SU-DHL-6 (cell line): ENCODE measurements around the gene ZCCHC8.

Experiments
- H2AFZ ChIP-seq: fragments of 200-600 bp; sonication (generic); 2 replicates; pipeline ENCODE4 v1.6.1; 2014; ENCODE audit warnings: low read depth, mild to moderate bottlenecking, moderate library complexity, mixed read lengths, antibody characterized with exemption, low read length; ENCODE audit not compliant: severe bottlenecking
- H3F3A ChIP-seq: fragments of 200-600 bp; shearing (Covaris generic); 2 replicates; pipeline ENCODE4 v1.6.0; 2016; ENCODE audit warnings: antibody characterized with exemption, mild to moderate bottlenecking; ENCODE audit not compliant: insufficient read depth
- H3K27ac ChIP-seq: fragments of 200-600 bp; sonication (generic); 2 replicates; pipeline ENCODE4 v1.5.1; 2016; ENCODE audit warnings: low read depth, mild to moderate bottlenecking, low read length, moderate library complexity, mixed read lengths
- H3K27me3 ChIP-seq: fragments of 200-600 bp; sonication (generic), shearing (Covaris generic); 2 replicates; pipeline ENCODE4 v1.6.0; 2014; ENCODE audit warnings: mild to moderate bottlenecking, low read length
- H3K36me3 ChIP-seq: fragments of 200-600 bp; sonication (generic); 2 replicates; pipeline ENCODE4 v1.6.1; 2014; ENCODE audit warnings: mild to moderate bottlenecking, low read length, mixed read lengths
- H3K4me2 ChIP-seq: fragments of 300-600, 200-600 bp; shearing (Covaris generic), sonication (generic); 2 replicates; pipeline ENCODE4 v1.6.0; 2014; ENCODE audit warnings: low read length, low read depth, mild to moderate bottlenecking; ENCODE audit not compliant: poor library complexity, severe bottlenecking
- H3K4me3 ChIP-seq: fragments of 200-600 bp; sonication (generic); 2 replicates; pipeline ENCODE4 v1.5.1; 2014; ENCODE audit warnings: antibody characterized with exemption, low read length, mild to moderate bottlenecking, mixed read lengths; ENCODE audit not compliant: insufficient read depth, poor library complexity, severe bottlenecking
- H3K79me2 ChIP-seq: fragments of 200-600 bp; sonication (generic); 2 replicates; pipeline ENCODE4 v1.6.1; 2014; ENCODE audit warnings: mild to moderate bottlenecking, low read length, moderate library complexity; ENCODE audit not compliant: insufficient read depth
- H3K9ac ChIP-seq: fragments of 200-600 bp; sonication (generic); 2 replicates; pipeline ENCODE4 v1.7.0; 2014; ENCODE audit warnings: mild to moderate bottlenecking, low read length
- H3K9me2 ChIP-seq: fragments of 200-600 bp; sonication (generic); replicated peaks from 2 replicates; pipeline ENCODE4 v1.6.1; 2014; ENCODE audit warnings: low read length; ENCODE audit not compliant: insufficient read depth
- H3K9me3 ChIP-seq: fragments of 200-600 bp; sonication (generic); 2 replicates; pipeline ENCODE4 v1.6.1; 2014; ENCODE audit warnings: low read length, mixed read lengths; ENCODE audit not compliant: insufficient read depth
- H4K20me1 ChIP-seq: fragments of 200-600 bp; sonication (generic); 2 replicates; pipeline ENCODE4 v1.6.1; 2014; ENCODE audit warnings: low read depth, mild to moderate bottlenecking, antibody characterized with exemption, low read length, moderate library complexity, mixed read lengths
- EZH2phosphoT487 ChIP-seq: fragments of 200-600 bp; sonication (generic), shearing (Covaris generic); conservative IDR thresholded peaks from 2 replicates; pipeline ENCODE4 v1.6.1; 2018; ENCODE audit warnings: mild to moderate bottlenecking, antibody characterized with exemption, low read length, moderate library complexity, mixed read lengths
- TF ChIP-seq, protein P1 (sequence below): fragments of 200-600 bp; sonication (generic); IDR thresholded peaks from one replicate; pipeline ENCODE4 v1.5.1; 2017; ENCODE audit warnings: antibody characterized with exemption, mild to moderate bottlenecking, low read length, moderate library complexity; ENCODE audit not compliant: insufficient read depth, poor library complexity, severe bottlenecking

ZCCHC8 gene

DNA sequence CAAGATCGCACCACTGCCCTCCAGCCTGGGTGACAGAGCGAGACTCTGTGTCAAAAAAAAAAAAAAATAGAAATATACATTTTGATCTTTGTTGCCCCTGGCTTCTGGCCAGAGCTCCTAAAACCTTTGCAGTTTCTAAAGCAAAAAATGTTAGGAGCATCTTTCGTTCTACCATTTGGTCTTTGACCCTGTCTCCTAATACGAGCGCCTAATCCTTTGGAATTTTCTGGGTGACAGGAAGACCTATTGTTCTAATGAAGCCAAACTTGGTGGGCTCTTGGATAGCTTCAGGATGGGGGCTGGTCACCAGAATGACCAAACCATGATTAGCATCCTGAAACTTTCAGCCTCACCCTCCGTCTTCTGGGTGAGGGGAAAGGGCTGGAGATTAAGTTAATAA lies 46.0 kb downstream of the ZCCHC8 start:
- no peaks in the 10 kb centered on the region for H3K79me2 ChIP-seq
- H3K36me3 ChIP-seq: no peaks in the 10 kb centered on the region
- H2AFZ ChIP-seq: no peak overlapping the region
- H3K9ac ChIP-seq: no peak overlapping the region
- no peaks in the 10 kb centered on the region for H3K9me3 ChIP-seq
- H3F3A ChIP-seq: no peaks in the 10 kb centered on the region
- TF ChIP-seq EZH2phosphoT487: no peak
- TF ChIP-seq, protein P1, sequence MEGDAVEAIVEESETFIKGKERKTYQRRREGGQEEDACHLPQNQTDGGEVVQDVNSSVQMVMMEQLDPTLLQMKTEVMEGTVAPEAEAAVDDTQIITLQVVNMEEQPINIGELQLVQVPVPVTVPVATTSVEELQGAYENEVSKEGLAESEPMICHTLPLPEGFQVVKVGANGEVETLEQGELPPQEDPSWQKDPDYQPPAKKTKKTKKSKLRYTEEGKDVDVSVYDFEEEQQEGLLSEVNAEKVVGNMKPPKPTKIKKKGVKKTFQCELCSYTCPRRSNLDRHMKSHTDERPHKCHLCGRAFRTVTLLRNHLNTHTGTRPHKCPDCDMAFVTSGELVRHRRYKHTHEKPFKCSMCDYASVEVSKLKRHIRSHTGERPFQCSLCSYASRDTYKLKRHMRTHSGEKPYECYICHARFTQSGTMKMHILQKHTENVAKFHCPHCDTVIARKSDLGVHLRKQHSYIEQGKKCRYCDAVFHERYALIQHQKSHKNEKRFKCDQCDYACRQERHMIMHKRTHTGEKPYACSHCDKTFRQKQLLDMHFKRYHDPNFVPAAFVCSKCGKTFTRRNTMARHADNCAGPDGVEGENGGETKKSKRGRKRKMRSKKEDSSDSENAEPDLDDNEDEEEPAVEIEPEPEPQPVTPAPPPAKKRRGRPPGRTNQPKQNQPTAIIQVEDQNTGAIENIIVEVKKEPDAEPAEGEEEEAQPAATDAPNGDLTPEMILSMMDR: no peak
- no peaks in the 10 kb centered on the region for H4K20me1 ChIP-seq
- no peaks in the 10 kb centered on the region for H3K9me2 ChIP-seq
- no peak overlapping the region for H3K4me3 ChIP-seq
- no peak overlapping the region for H3K27ac ChIP-seq
- no peak overlapping the region for H3K4me2 ChIP-seq
- H3K27me3 ChIP-seq: no peaks in the 10 kb centered on the region

DNA sequence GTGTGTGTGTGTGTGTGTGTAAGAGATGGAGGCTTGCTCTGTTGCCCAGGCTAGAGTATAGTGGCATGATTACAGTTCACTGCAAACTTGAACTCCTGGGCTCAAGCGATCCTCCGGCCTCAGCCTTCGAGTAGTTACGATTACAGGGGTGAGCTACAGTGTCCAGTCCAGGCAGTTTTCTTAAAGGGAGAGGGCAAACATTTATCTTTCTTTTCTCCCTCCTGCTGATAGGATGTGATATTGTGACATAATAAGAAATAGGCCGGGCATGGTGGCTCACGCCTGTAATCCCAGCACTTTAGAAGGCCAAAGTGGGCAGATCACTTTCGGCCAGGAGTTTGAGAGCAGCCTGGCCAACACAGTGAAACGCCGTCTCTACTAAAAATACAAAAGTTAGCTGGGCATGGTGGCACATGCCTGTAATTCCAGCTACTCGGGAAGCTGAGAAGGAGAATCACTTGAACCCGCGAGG lies 46.4 kb downstream of the ZCCHC8 start:
- no peaks in the 10 kb centered on the region for H3K27me3 ChIP-seq
- no peak overlapping the region for H3K4me3 ChIP-seq
- no peaks in the 10 kb centered on the region for H3K79me2 ChIP-seq
- no peak overlapping the region for H3K4me2 ChIP-seq
- no peaks in the 10 kb centered on the region for H3F3A ChIP-seq
- TF ChIP-seq EZH2phosphoT487: no peak
- TF ChIP-seq, protein P1: no peak
- H4K20me1 ChIP-seq: no peaks in the 10 kb centered on the region
- H3K9me3 ChIP-seq: no peaks in the 10 kb centered on the region
- H2AFZ ChIP-seq: no peak overlapping the region
- no peaks in the 10 kb centered on the region for H3K36me3 ChIP-seq
- H3K27ac ChIP-seq: no peak overlapping the region
- H3K9me2 ChIP-seq: no peaks in the 10 kb centered on the region
- H3K9ac ChIP-seq: no peak overlapping the region

DNA sequence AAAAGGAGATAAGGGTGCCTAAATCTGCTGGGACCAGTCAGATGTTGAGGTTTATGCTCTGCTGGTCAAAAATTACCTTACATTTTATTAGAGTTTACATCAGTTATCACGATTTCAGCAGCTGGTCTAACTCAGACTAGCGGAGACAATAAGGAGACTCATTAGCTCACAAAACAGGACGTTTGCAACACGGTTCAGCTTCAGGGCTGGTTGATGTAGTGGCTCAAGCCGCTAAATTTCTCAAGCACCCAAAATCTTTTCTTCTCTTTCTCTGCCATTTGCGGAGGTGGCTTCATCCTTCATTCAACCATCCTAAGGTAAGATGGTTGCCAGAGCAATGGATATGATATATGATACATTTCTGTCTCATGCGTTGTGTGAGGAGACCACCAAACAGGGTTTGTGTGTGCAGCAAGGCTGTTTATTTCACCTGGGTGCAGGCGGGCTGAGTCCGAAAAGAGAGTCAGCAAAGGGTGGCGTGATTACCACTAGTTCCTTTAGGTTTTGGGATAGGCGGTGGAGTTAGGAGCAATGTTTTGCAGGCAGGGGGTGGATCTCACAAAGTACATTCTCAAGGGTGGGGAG lies 47.9 kb downstream of the ZCCHC8 start:
- no peaks in the 10 kb centered on the region for H3F3A ChIP-seq
- H3K27me3 ChIP-seq: no peaks in the 10 kb centered on the region
- H3K36me3 ChIP-seq: no peaks in the 10 kb centered on the region
- H3K27ac ChIP-seq: no peak overlapping the region
- no peaks in the 10 kb centered on the region for H3K9me2 ChIP-seq
- no peaks in the 10 kb centered on the region for H4K20me1 ChIP-seq
- H3K4me2 ChIP-seq: no peak overlapping the region
- H3K79me2 ChIP-seq: no peaks in the 10 kb centered on the region
- TF ChIP-seq, protein P1: no peak
- no peak for TF ChIP-seq EZH2phosphoT487
- H3K9me3 ChIP-seq: no peaks in the 10 kb centered on the region
- H3K4me3 ChIP-seq: no peak overlapping the region
- no peak overlapping the region for H3K9ac ChIP-seq
- H2AFZ ChIP-seq: no peak overlapping the region
